Subcutaneous adipose tissue (tissue), 4 donors: ENCODE results near the gene TPPP. TPM values are rescaled to one million over a fixed set of nuclear protein-coding genes. Genes with fewer than 3 reads are reported as not detected.

Experiments used
- CTCF ChIP-seq: fragments of 450-650 bp; IDR thresholded peaks from one replicate; pipeline ENCODE4 v1.5.1; 2016; ENCODE audit warnings: low read depth, mild to moderate bottlenecking, control low read depth, antibody characterized with exemption, moderate library complexity
- total RNA-seq, 4 donors: library from RNA; depleted of rRNA; stranded (reverse); fragments of >200 nt; gene quantifications; one replicate each; pipeline ENCODE4 v1.1.0, GENCODE V29; 2016

TPPP gene
- total RNA-seq, 4 donors from 2014 or later = 1.1 to 8.1 (median 2.8) TPM

- no peak for TF ChIP-seq CTCF
Observed at GRCh38 chr5:620586-621180, 72.5 kb downstream of the TPPP start.

GRCh38 chr5:620152-620551 lies 73.0 kb downstream of the TPPP start:
- no peak for TF ChIP-seq CTCF

GRCh38 chr5:619444-619843 lies 73.7 kb downstream of the TPPP start:
- TF ChIP-seq CTCF = no peak

GRCh38 chr5:618450-618849 lies 74.7 kb downstream of the TPPP start:
- TF ChIP-seq CTCF = no peak

- TF ChIP-seq CTCF = no peak
Observed at GRCh38 chr5:617896-618295, 75.3 kb downstream of the TPPP start.

- no peak for TF ChIP-seq CTCF
Observed at GRCh38 chr5:616484-617039, 76.6 kb downstream of the TPPP start.

- TF ChIP-seq CTCF = no peak
Observed at GRCh38 chr5:612498-613424, 80.4 kb downstream of the TPPP start.
